ENCODE results near the gene TGM2. TPM values are rescaled to one million over a fixed set of nuclear protein-coding genes. Genes with fewer than 3 reads are reported as not detected.

TGM2 gene
- total and polyA plus RNA-seq, 2 donors (not counting 1 experiment from before 2014, with no cell fraction given), result 2.4 to 60.8 TPM

GRCh38 chr20:38155811-38156210, 9.3 kb downstream of the TGM2 start:
- Histone ChIP-seq H3K9ac (ENCODE audit: low read length) (no peak overlapping the region), H3K27me3 (replicated peaks in 1 of 4; ENCODE audit: control extremely low read depth in 1 of 4, control insufficient read depth in 3 of 4, insufficient read depth in 4 of 4, low read length in 3 of 4) (no peaks in the 10 kb centered on the region), H3K4me3 (ENCODE audit: control extremely low read depth in 1 of 5, extremely low read depth in 1 of 5, insufficient read depth in 1 of 5, low read depth in 2 of 5, low read length in 4 of 5) (no peak overlapping the region), H2AFZ (ENCODE audit: insufficient read depth, low read depth, low read length, poor library complexity, severe bottlenecking) (no peak overlapping the region), H3K79me2 (ENCODE audit: control insufficient read depth, insufficient read depth, low read length) (no peaks in the 10 kb centered on the region), H4K20me1 (ENCODE audit: control insufficient read depth, insufficient read depth, low read length, poor library complexity, severe bottlenecking) (no peaks in the 10 kb centered on the region), H3K4me1 (ENCODE audit: control insufficient read depth in 2 of 2, insufficient read depth in 2 of 2, low read length in 2 of 2) (peaks cover 12 to 28% of the 10 kb centered on the region in 2 donors), H3K36me3 (replicated peaks in 1 of 2; ENCODE audit: control extremely low read depth in 1 of 2, control insufficient read depth in 1 of 2, extremely low read depth in 1 of 2, insufficient read depth in 2 of 2, low read length in 1 of 2) (no peaks in the 10 kb centered on the region), H3K4me2 (replicated peaks; ENCODE audit: low read depth, low read length, poor library complexity, severe bottlenecking) (no peak overlapping the region), H3K27ac (ENCODE audit: low read length in 2 of 2) (no peak overlapping the region), H3K9me3 (ENCODE audit: control extremely low read depth in 1 of 3, control insufficient read depth in 2 of 3, insufficient read depth in 1 of 3, low read length in 2 of 3) (no peaks in the 10 kb centered on the region)
- ChIA-PET CTCF (interaction anchor here (1.8 to 2.0 kb wide), 2 partner anchors 66 to 98 kb away, joined by 7 to 8 read pairs; no protein-coding TSS in a partner anchor), POLR2A (no interaction called here)
- intact Hi-C loops (cut with micrococcal nuclease), result no loop called here
- H3K27ac Mint-ChIP-seq, result no peak overlapping the region
- no peak overlapping the region for H3K4me3 Mint-ChIP-seq
- H3K27me3 Mint-ChIP-seq, result no peaks in the 10 kb centered on the region
- ATAC-seq (ENCODE audit: low read depth) (no peak), DNase-seq (no peak)
- TF ChIP-seq CTCF (IDR thresholded peaks at IDR 0.05) (no peak), EZH2 (IDR thresholded peaks at IDR 0.05; ENCODE audit: borderline replicate concordance, insufficient read depth, low read depth, low read length, poor library complexity, severe bottlenecking) (no peak)
- no peaks in the 10 kb centered on the region for H3K9me3 Mint-ChIP-seq (ENCODE audit: insufficient read depth)
- peaks cover 23% of the 10 kb centered on the region for H3K4me1 Mint-ChIP-seq
- 98% methylated on average over 9 of the region's 13 CpGs for WGBS (ENCODE audit: insufficient coverage)

DNA sequence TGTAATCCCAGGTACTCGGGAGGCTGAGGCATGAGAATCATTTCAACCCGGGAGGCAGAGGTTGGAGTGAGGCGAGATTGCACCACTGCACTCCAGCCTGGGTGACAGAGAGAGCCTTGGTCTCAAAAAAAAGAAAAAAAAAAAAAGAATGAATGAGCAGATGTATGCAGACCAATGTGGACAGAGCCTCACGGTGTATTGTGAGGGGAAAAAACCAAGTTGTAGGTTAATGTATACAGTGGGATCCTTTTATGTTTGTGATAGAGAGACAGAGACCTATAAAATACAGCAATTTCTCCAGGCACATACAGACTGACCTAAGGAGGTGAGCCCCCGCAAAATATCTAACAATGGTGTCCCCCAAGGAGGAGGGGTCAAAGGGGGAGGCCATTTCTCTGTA, 11.7 kb downstream of the TGM2 start:
- Histone ChIP-seq H3K79me2 (ENCODE audit: control insufficient read depth, insufficient read depth, low read length) (no peaks in the 10 kb centered on the region), H4K20me1 (ENCODE audit: control insufficient read depth, insufficient read depth, low read length, poor library complexity, severe bottlenecking) (no peaks in the 10 kb centered on the region), H3K36me3 (replicated peaks in 1 of 2; ENCODE audit: control extremely low read depth in 1 of 2, control insufficient read depth in 1 of 2, extremely low read depth in 1 of 2, insufficient read depth in 2 of 2, low read length in 1 of 2) (no peaks in the 10 kb centered on the region), H3K4me3 (ENCODE audit: control extremely low read depth in 1 of 5, extremely low read depth in 1 of 5, insufficient read depth in 1 of 5, low read depth in 2 of 5, low read length in 4 of 5) (no peak overlapping the region), H3K9ac (ENCODE audit: low read length) (no peak overlapping the region), H3K27ac (ENCODE audit: low read length in 2 of 2) (no peak overlapping the region), H3K4me2 (replicated peaks; ENCODE audit: low read depth, low read length, poor library complexity, severe bottlenecking) (no peak overlapping the region), H3K9me3 (ENCODE audit: control extremely low read depth in 1 of 3, control insufficient read depth in 2 of 3, insufficient read depth in 1 of 3, low read length in 2 of 3) (no peaks in the 10 kb centered on the region), H2AFZ (ENCODE audit: insufficient read depth, low read depth, low read length, poor library complexity, severe bottlenecking) (no peak overlapping the region), H3K4me1 (ENCODE audit: control insufficient read depth in 2 of 2, insufficient read depth in 2 of 2, low read length in 2 of 2) (peaks cover 12 to 28% of the 10 kb centered on the region in 2 donors), H3K27me3 (replicated peaks in 1 of 4; ENCODE audit: control extremely low read depth in 1 of 4, control insufficient read depth in 3 of 4, insufficient read depth in 4 of 4, low read length in 3 of 4) (no peaks in the 10 kb centered on the region)
- no CpG with 5 or more reads among the region's 5 CpGs for WGBS (ENCODE audit: insufficient coverage)
- ChIA-PET CTCF (interaction anchor here (1.7 kb wide), 1 partner anchor 74 kb away, joined by 3 read pairs; no protein-coding TSS in a partner anchor), POLR2A (no interaction called here)
- DNase-seq (no peak), ATAC-seq (ENCODE audit: low read depth) (no peak)
- peaks cover 26% of the 10 kb centered on the region for H3K4me1 Mint-ChIP-seq
- H3K27me3 Mint-ChIP-seq, result no peaks in the 10 kb centered on the region
- no peaks in the 10 kb centered on the region for H3K9me3 Mint-ChIP-seq (ENCODE audit: insufficient read depth)
- no peak overlapping the region for H3K4me3 Mint-ChIP-seq
- TF ChIP-seq CTCF (IDR thresholded peaks at IDR 0.05) (no peak), EZH2 (IDR thresholded peaks at IDR 0.05; ENCODE audit: borderline replicate concordance, insufficient read depth, low read depth, low read length, poor library complexity, severe bottlenecking) (no peak)
- intact Hi-C loops (cut with micrococcal nuclease), result no loop called here
- H3K27ac Mint-ChIP-seq, result no peak overlapping the region
